PFSK-1 (cell line): ENCODE results near the gene LIN54.

Source experiments
- FOXP2 ChIP-seq: optimal IDR thresholded peaks from 2 replicates; pipeline ENCODE3; 2011; ENCODE audit warnings: borderline replicate concordance, control low read depth, inconsistent platforms; ENCODE audit not compliant: insufficient read depth; ENCODE audit errors: extremely low read length, extremely low read depth
- POLR2AphosphoS5 ChIP-seq: IDR thresholded peaks from 2 replicates; pipeline ENCODE4 v1.6.1; 2012; ENCODE audit warnings: low read depth, mild to moderate bottlenecking, control low read depth, low read length, moderate library complexity
- SIN3A ChIP-seq: IDR thresholded peaks from 2 replicates; pipeline ENCODE4 v1.6.1; 2012; ENCODE audit warnings: mild to moderate bottlenecking, low read length, moderate library complexity, borderline replicate concordance; ENCODE audit not compliant: insufficient read depth
- TAF1 ChIP-seq: IDR thresholded peaks from 2 replicates; pipeline ENCODE4 v1.6.1; 2012; ENCODE audit warnings: low read length, control low read depth, borderline replicate concordance; ENCODE audit not compliant: insufficient read depth
- TF ChIP-seq, protein P1 (sequence below), 2 experiments: IDR thresholded peaks; 2 replicates each; pipeline versions ENCODE4 v1.6.1 to v1.8.0; 2011 to 2012; ENCODE audit warnings: low read depth in 2 of 2, low read length in 2 of 2, control low read depth in 1 of 2, inconsistent platforms in 1 of 2, mild to moderate bottlenecking in 1 of 2, moderate library complexity in 1 of 2; ENCODE audit not compliant: insufficient read depth in 1 of 2

Gene LIN54

DNA sequence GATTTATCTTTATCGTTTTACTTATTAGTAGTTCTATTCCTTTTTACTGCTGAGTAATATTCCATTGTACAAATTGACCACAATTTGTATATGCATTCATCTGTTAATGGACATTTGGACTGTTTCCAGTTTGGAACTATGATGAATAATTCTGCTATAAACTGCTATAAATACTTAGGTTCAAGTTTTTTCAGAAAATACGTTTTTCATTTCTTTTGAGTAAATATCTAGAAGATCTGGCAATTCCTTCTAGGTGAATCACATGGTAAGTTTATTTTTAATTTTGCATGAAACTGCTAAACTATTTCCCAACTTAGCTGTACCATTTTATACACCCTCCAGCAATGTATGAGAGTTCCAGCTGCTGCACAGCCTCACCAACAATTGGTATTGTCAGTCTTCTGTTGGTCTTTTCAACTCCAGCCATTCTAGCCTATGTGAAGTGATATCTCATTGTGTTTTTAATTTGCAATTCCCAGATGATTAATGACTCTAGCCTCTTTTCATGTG, 22.2 kb downstream of the LIN54 start:
- TF ChIP-seq SIN3A (no peak), POLR2AphosphoS5 (no peak), TAF1 (no peak), FOXP2 (no peak)

DNA sequence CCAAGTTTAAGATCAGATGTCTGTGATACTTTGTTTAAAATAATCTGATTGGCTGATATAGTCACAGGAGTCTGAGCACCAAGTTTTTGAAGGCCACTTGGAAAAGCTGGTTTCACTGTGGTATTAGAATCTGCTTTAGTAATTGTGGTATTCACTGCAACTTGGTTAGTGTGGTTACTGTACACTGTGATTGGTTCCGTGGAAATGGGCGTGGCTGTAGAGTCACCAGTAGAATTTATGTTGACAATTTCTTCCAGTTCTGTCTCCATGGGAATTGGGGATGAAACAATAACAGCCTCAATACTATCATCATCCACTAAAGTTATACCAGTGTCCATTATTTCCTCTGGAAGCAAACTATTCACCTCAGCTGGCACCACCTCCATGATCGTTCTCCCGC, 26.2 kb downstream of the LIN54 start:
- TF ChIP-seq, protein P1, sequence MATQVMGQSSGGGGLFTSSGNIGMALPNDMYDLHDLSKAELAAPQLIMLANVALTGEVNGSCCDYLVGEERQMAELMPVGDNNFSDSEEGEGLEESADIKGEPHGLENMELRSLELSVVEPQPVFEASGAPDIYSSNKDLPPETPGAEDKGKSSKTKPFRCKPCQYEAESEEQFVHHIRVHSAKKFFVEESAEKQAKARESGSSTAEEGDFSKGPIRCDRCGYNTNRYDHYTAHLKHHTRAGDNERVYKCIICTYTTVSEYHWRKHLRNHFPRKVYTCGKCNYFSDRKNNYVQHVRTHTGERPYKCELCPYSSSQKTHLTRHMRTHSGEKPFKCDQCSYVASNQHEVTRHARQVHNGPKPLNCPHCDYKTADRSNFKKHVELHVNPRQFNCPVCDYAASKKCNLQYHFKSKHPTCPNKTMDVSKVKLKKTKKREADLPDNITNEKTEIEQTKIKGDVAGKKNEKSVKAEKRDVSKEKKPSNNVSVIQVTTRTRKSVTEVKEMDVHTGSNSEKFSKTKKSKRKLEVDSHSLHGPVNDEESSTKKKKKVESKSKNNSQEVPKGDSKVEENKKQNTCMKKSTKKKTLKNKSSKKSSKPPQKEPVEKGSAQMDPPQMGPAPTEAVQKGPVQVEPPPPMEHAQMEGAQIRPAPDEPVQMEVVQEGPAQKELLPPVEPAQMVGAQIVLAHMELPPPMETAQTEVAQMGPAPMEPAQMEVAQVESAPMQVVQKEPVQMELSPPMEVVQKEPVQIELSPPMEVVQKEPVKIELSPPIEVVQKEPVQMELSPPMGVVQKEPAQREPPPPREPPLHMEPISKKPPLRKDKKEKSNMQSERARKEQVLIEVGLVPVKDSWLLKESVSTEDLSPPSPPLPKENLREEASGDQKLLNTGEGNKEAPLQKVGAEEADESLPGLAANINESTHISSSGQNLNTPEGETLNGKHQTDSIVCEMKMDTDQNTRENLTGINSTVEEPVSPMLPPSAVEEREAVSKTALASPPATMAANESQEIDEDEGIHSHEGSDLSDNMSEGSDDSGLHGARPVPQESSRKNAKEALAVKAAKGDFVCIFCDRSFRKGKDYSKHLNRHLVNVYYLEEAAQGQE (IDR thresholded peaks at IDR 0.05; ENCODE audit: insufficient read depth in 1 of 2, low read depth in 2 of 2, low read length in 2 of 2), result no peak
- TF ChIP-seq SIN3A, result no peak
- no peak for TF ChIP-seq FOXP2
- TF ChIP-seq POLR2AphosphoS5, result no peak
- TF ChIP-seq TAF1, result no peak

DNA sequence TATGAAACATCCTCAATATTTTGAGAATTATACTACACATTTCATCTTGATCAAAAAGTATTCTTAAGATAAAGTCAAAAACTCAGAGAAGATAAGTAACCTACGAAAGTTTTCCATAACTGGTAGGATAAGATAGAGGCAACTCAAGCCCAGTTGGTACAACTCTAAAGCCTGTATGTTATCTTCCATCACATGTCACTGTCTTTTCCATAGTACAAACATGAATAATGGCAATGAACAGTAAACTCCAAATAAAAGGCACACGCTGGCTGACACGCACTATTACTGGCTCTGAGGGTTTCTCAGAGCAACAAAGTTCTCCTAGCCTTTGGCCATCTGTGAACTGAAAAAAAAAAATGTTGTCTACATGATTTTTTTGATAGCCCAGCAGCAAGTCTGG, 27.2 kb downstream of the LIN54 start:
- no peak for TF ChIP-seq POLR2AphosphoS5
- TF ChIP-seq, protein P1 (IDR thresholded peaks at IDR 0.05; ENCODE audit: insufficient read depth in 1 of 2, low read depth in 2 of 2, low read length in 2 of 2), result no peak
- no peak for TF ChIP-seq TAF1

DNA sequence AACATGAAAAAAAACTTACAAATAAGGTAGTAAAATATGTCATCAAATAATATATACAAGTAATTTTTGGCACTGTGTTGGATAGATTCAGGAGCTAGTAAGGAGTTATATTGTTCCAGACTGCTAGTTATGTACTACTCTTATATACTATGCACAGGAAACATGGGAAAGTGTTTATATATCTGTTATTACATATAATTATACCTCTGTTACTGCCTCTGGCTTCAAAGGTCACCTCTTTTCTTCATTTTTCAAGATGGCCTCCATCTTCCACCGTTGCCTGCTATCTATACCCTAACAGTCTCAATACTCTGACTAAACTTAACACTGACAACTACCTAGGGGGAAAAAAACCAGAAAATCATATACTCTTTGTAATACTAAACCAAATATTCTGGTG, 29.5 kb downstream of the LIN54 start:
- TF ChIP-seq, protein P1 (IDR thresholded peaks at IDR 0.05; ENCODE audit: insufficient read depth in 1 of 2, low read depth in 2 of 2, low read length in 2 of 2), result no peak
- TF ChIP-seq POLR2AphosphoS5 (no peak), FOXP2 (no peak), TAF1 (no peak), SIN3A (no peak)

DNA sequence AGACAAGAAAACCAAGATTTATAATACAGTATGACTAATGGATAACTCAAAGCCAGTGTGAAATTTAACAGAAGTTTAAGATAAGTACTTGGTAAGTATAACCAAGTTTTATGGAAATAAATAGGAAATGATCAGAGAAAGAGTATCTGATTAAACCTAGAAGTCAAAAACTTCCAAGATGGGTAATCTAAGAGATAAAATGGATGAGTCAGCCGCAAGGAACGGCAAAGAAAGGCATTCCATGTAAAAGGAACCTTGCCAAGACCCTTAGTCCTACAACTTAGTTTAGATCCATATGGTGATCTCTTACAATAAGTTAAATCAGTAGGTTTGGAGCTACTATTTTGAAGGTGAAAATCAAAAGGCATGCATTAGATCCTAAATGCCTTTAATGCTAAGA, 34.8 kb downstream of the LIN54 start:
- TF ChIP-seq POLR2AphosphoS5 (no peak), TAF1 (no peak)
- TF ChIP-seq, protein P1 (IDR thresholded peaks at IDR 0.05; ENCODE audit: insufficient read depth in 1 of 2, low read depth in 2 of 2, low read length in 2 of 2), result no peak
